GM18498 (cell line): Measurements from ENCODE around the gene GPC5.
"Not testable (repeated sequence)": the region's sequence is repeated elsewhere in the genome, so short reads cannot be mapped to it uniquely, and the experiment has no call there.

Experiments used
- ATAC-seq: cut with Tn5 transposase; IDR thresholded peaks from one replicate; pipeline ENCODE4 v1.9.1; 2021; ENCODE audit warnings: mild to moderate bottlenecking, moderate library complexity; ENCODE audit not compliant: unreplicated experiment

Gene GPC5

DNA sequence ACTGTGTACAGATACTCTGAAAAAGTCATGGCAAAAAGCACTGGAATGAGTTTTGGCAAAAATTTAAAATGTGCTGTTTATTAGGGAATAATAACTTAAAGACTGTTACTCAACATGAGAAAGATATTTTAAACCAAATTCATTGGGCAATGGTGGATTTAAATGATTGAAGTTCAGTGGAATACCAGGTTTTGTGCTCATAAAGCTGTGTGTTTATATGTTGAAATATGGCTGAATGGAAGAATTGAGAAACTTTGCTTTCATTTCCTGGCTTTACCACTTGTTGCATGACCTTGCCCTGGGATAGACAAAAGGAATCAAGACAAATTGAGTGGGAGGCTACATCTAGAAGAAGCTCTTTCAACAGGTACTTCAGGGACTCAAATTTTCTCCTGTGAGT lies 246.4 kb downstream of the GPC5 start:
- no peak for ATAC-seq

DNA sequence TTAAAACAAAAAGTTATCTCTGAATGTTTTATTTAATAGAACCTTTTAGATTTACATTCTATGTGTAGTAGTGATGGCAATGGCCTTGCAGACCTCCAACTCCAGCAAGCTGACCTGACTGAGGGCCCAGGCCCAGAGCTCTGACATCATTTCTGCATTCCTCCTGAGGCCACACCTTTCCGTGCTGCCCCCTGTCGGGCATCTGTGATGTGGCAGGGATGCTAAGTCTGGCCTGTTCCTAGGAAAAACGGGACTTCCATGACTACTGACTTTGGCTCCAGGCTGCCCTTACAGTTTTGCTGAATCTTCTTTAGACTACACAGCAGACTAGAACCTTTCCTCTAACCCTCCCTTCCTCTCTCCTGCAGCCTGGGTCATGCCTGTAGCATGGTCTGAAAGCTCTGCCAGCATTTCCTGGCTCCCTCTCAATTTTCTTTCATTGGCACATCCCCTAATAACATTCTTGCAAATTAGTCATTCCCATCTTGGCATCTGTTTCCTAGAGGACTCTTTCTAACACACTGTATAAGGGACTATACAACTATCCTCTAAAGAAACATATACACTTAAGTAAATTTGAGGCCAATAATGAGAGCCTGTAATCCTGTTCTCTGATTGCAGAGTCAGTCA lies 249.1 kb downstream of the GPC5 start:
- ATAC-seq = no peak

DNA sequence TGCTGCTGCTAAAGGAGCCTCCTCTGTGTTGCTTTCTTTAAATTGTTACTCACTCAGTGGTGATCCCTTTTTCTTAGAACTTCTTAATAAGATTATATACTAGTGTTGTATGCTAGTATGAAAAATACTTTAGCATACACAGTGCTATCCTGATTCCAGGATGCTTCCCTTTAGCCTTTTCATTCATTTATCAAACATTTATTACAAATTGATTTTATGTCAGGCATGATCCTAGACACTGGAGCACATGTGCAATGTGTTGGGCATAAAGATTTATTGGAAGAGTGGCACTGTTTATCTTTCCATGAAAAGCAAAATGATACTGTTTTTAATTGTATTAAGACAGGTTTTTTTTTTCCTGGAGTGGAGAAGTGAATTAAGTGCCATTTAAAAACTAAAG lies 249.6 kb downstream of the GPC5 start:
- no peak for ATAC-seq

DNA sequence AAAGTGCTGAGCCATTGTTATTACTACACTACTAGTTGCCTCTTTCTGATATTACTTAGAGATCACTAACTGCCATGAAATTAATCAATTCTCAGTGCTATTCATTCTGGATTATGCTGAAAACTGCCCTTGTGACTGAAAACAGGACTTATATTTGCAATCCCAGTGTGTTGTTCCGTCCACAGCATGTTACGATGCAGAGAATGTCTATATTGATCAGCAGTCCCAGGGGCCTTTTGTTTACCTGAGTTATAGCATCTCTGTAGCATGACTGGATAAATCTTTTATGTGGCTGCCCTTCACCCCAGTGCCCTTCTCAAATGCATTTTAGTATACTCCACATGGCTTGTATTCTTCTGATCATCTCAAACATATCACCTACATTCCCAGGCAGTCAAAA lies 251.0 kb downstream of the GPC5 start:
- ATAC-seq = no peak

DNA sequence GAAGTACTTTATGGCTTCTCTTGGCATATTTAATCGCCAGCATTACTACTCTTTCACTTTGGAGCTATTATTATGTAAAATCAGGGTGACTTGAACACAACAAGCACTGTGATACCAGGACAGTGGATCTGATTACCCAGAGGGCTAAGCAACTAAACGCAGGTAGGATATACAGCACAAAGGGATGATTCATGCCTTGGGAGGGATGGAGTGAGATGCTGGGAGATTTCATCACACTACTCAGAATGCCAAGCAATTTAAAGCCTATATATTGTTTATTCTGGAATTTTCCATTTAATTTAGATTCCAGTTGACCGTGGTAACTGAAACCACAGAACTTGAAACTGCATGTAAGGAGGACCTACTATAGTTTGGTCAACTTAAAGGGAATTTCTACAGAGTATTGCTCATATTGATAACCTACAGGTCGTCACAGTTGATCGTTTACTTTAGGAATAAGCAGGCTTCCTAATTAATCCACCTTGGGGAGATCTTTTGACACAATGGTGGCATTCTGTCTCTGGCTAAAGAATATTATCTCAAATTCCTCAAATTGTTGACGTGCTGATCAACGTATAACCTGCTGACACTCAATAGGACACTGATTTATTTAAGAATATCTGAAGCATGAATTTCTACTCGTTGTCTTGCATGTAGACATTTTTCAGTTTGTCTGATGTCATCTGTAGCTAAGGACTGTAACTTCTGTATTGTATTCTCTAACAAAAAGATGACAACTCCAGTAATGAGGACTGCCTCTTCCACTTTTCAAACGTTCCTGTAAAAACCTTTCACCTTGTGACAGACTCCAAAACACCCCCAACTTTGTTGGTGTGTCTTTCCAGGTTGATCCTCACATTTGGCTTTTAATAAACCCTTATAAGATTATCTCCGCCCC lies 254.2 kb downstream of the GPC5 start:
- ATAC-seq = no peak

DNA sequence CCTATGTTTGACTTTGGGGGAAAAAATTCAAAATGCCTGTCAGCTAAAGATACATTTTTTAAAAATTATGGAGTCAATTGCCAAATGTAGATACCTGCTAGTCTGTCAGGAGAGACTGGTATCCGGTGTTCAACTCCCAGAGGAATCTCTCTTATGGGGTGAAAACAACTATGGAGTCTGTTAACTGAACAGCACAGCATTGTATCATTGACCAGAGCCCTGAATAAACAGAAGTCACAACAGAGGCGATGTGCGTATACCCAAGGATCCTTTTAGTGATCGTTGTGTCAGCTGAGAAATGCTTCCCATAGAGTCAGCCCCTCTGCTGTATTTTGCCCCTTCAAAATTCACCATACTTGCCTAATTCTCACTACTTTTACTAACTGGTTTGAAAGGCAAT lies 257.3 kb downstream of the GPC5 start:
- no peak for ATAC-seq

DNA sequence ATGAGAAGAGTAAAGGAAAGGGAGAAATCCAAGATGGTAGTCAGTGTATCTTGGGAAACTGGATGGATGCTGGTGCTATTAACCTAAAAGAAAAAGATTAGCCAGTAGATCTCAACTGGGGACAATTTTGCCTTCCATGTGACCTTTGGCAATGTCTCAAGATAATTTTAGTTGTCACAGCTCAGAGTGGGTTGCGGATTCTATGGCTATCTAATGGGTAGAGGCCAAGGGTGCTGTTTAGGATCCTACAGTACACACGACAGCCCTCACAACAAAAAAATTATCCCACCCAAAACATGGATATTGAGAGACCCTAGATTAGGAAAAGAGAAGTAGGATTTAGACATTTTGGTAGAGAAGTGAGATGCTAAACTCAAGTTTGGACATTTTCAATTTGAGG lies 258.9 kb downstream of the GPC5 start:
- ATAC-seq = no peak

DNA sequence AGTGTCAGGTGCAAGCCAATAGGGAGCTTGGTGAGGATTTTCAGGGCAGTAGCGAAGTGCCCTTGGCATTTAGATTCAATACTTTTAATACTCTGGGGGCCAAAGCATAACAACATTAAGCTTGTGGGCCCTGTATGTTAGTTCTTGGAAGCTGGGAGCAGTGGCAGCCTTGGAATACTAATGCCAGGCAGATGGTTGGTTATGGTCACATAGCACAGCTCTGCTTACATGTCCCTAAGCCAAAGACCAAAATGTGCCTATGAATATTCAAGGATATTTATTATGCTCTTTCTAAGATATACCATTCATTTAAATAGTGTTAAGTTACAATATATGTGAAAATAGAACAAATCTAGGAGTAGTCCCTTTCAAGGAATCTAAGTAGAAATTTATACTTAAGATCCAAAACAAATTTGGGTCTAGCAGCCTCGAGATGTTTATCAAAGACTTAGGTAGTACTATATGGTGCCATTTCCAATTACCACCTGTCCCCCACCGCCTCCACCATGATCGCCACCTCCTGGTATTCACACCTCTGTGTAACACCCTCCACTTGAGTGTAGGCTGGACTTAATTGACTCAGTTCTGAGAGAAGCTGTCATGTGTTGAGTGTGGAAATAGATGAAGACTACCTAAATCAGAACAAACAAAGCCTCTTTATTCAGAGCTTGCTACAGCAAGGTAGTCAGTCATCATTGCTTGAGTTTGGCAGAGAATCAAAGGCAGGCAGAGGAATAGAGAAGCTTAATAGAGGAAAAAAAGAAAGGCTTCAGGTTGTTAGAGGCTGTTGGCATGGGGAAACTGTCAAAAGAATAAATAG lies 261.0 kb downstream of the GPC5 start:
- peak; percentile 40 for ATAC-seq

DNA sequence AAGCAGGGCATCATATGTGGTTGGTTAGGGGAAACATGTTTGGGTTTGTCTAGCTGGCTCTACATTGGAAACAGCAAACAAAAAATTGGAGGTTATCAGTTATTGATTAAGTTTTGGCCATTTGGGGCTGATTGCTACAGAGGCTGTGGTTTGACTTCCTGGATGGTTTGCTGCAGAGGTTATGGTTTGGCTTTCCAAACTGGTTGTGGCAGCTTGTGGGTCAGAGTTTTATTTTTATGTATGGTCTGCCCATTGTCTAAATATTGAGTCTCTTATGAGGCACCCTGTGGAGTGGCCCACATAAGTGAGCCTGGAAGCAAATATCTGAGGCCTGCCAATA lies 261.6 kb downstream of the GPC5 start:
- peak; percentile 49 for ATAC-seq

DNA sequence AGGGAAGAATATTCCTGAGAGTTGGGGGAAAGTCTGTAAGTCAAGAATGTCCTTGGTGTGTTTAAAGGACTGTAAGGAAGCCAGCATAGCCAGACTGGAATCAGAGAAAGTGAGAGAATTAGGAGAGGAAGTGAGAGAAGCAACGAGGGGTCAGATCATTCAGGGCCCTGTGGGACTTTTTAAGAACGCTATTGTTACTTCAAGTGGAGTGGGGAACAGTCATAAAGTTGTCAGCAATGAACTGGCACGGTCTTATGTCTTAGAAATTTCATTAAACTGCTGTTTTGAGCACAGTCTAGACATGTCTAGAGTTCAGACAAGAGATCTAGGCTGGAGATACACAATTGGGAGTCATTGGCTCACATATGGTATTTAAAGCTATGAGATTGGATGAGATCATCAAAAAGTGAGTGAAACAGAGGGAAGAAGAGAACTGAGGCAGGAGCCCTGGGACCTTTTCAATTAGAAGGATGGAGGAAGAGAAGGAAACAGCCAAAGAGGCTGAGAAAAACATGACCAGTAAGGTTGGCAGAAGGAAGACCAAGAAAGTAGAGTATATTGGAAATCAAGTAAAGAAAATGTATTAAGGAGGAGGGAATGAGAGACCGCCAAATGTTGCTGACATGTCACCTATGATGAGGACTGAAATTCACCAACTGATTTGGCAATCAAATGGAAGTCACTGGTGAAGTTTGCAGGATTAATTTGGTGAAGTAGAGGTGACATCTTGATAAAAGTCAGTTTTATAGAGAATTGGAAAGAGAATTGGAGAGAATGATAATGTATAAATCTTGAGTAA lies 263.5 kb downstream of the GPC5 start:
- ATAC-seq = no peak

DNA sequence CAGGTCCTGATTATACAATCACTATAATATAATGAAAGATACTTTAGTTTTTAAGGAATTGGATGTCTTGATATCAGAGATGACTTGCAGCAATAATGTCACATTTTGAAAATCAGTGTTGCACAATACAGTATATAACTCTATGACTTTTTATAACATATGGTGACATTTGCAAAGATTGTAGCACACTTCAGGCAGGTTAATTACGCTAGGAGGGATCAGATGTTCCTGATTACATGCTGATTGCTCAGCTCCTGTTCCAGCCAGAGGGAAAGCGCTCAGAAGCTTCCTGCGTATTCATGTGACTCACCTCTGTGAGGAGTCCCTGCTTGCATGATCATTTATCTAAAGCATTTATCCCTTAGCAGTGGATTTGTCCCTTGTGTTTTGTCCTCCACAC lies 265.6 kb downstream of the GPC5 start:
- no peak for ATAC-seq

DNA sequence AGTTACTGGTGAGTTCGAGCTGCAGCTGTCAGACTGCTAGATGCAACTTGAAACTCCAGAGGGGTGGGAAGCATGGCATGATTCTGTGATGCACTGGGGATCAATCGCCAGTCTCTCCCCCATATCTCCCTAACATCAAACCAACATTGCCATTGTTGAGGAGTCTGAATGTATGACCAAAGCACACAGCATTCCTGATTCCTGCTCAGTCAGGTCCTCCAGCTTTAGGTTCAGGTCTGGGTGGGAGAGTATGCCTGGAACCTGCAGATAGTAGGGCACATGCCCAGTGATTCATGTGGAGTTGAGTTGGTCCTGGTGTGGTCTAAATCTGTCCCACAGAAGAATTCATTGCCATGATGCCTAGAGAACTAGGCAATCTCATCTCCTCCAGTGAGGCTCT lies 269.1 kb downstream of the GPC5 start:
- ATAC-seq = no peak

DNA sequence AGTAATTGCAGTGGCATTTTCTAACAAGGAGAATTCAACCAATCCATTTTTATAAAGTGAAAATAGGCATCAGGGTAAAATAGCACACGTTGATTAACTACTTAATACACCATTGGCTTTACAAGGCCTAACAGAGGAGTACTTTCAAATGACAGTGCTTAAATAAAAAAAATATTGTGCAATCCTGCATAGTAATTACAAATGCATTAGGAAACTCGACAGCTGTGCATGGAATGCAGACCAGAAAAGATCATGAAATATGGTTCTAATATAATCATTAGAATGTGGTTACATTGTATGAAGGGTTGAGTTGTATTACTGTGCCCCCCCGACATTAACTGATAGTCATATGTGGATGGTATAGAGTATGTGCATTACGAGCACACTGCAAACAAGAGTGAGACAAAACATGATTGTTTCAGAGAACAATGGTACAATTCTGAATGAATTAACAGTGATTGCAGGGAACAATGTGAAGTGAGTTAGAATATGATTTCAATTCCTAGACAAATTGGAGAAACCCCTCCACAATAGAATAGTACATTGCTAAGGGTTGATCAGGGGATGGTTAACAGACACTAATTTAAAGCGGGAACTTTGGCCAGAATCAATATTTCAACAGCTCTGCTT lies 270.6 kb downstream of the GPC5 start:
- no peak for ATAC-seq

DNA sequence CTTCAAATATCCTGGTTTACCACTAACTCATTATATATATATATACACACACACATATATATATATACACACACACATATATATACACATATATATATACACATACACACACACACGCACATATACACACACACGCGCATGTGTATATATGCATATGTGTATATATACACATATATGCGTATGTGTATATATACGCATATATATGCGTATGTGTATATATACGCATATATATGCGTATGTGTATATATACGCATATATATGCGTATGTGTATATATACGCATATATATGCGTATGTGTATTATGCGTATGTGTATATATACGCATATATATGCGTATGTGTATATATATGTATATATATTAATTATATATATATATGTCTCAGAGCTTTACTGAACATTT lies 275.9 kb downstream of the GPC5 start:
- not testable (repeated sequence) for ATAC-seq

DNA sequence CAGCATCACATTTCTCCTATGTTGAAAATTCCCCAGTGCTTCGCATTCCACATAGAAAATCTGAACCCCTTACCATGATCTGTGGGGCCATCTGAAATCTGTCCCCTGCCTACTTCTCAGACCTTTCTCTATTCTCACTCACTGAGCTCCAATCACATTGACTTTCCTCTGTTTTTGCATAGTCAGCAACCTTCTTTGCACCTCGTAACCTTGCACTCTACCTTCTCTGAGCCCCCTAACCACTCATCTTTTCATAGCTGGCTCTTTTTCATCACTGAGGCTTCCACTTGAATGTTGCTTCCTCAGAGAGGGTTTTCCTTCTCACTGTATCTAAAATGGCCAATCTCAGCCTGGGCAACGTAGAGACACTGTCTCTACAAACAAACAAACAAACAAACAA lies 286.3 kb downstream of the GPC5 start:
- no peak for ATAC-seq

DNA sequence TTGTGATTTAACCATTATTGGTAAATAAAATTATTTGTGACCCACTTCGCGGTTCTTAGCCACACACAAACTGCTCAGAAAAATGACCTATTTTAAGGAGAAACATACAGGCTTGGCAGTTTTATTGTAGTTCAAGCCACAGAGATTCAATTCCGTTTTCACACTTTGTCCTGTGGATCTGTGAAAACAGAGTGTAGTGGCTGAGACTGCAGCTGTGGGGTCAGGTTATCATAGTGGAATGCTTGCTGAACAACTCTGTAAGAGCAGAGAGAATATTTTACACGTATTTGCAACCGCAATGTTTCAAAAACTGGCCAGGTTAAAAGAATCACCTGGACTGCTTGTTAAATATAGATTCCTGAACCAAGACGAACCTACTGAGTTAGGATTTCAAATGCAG lies 292.5 kb downstream of the GPC5 start:
- ATAC-seq = no peak

DNA sequence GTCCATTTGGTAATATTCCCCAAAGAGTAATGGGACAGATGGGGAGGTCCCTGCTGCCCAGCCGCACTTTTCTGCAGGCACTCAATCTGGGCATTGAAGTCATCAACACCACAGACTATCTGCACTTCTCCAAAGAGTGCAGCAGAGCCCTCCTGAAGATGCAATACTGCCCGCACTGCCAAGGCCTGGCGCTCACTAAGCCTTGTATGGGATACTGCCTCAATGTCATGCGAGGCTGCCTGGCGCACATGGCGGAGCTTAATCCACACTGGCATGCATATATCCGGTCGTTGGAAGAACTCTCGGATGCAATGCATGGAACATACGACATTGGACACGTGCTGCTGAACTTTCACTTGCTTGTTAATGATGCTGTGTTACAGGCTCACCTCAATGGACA lies 295.0 kb downstream of the GPC5 start:
- no peak for ATAC-seq

DNA sequence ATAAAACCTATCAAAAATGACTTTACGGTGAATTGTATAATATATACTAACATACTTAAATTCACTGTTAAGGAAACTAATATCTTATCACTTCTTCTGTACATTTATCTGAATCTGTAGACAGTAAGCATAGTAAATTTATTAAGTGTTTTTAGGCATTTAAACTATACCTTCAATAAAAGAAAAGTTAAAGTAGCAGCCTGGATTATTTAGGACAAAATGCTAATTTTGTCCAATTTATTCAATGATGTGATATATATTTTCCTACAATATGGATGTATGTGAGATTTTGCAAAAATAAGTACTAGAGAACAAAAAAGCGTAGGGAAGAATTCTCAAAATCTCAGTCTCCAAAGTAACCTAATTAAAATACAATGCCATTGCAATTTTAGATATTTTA lies 299.9 kb downstream of the GPC5 start:
- no peak for ATAC-seq

DNA sequence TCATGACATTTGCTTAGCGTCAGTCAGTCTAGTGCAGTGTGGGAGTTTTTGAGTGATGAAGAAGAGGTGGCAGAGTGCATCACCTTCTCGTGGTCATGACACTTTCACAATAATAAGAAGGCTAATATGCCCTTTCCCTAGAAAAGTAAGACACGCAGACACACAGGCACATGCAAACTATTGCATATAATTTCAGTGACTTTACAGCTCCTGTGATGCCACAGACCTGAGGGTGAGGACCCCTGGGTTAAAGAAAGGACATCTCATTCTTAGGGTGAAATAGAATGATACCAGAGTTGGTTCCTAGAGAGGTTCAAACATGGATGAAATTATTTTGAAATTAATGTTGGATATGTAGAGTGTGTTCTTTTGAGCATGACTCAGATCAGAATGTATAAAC lies 300.3 kb downstream of the GPC5 start:
- no peak for ATAC-seq

DNA sequence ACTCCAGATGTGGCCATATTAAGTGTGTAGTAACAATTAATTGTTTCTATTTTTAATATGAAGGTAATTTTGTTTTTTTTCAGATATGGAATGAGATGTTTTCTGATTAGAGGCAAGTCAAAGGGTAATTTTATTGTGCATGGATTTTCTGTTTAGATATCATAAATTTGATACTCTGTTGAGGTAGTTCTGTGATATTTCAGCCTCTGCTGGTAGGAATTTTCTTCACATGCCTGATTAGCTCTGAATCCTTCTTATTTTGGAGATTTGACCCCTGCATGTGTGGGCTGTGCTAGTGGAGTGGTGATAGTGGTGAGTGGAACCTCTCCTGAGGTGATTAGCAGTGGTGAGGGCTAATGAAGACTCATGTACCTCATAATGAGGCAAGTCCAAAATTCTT lies 301.4 kb downstream of the GPC5 start:
- ATAC-seq = no peak

DNA sequence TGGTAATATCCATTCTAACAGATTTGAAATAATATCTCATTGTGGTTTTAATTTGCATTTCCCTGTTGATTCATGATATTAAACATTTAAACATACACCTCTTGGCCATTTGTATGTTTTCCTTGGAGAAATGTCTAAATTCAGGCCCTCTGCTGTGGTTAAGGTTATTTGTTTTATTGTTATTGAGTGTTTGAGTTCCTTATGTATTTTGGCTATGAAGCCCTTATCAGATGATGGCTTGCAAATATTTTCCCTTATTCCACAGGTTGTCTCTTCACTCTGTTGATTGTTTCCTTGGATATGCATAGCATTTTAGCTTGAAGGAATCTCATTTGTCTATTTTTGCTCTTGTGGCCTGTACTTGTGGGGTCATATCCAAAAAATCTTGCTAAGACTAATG lies 303.6 kb downstream of the GPC5 start:
- ATAC-seq = no peak
